Measurements from ENCODE around the gene SLC43A3.

DNA sequence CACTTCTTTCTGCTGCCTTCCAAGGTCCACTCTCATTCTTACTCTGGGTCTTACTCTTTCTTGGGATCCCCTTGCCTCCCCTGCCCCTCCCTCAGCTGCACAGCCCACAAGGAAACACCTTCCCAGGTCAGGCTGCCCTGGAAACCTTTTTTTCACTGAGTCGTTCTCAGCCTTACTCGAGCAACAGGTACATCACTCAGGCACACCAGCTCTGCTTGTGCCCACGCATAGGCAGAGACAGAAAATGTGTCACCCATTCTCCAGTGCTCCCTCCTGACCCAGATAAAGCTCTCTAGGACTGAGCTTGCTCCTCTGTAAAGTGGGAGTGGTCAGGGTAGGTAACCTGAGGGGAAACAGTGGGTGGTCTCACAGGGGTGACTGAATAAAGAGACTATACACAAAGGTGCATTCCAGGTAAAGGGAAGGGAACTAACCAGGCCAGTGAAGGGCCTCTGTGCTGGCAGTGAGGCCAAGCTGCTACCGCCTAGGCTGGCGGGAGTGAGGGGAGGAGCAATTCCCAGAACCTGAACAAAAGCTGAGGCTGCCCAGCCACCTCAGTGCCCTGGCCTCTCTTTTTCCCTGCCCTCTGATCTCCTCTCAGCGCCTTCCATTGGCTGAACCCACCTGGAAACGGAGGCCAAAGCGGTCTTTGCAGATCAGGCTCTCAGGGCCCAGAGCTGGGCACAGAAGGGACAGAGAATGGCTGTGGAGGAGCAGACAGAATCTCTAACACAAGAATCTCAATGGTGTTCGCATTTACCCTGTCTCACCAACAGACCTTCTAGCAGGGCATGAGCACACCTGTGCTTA lies 61.9 kb downstream of the SLC43A3 start:
- TF ChIP-seq, protein P1, sequence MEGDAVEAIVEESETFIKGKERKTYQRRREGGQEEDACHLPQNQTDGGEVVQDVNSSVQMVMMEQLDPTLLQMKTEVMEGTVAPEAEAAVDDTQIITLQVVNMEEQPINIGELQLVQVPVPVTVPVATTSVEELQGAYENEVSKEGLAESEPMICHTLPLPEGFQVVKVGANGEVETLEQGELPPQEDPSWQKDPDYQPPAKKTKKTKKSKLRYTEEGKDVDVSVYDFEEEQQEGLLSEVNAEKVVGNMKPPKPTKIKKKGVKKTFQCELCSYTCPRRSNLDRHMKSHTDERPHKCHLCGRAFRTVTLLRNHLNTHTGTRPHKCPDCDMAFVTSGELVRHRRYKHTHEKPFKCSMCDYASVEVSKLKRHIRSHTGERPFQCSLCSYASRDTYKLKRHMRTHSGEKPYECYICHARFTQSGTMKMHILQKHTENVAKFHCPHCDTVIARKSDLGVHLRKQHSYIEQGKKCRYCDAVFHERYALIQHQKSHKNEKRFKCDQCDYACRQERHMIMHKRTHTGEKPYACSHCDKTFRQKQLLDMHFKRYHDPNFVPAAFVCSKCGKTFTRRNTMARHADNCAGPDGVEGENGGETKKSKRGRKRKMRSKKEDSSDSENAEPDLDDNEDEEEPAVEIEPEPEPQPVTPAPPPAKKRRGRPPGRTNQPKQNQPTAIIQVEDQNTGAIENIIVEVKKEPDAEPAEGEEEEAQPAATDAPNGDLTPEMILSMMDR (IDR thresholded peaks at IDR 0.05; ENCODE audit: poor library complexity): no peak
- no peak for TF ChIP-seq EZH2 (IDR thresholded peaks at IDR 0.05; ENCODE audit: borderline replicate concordance)
- TF ChIP-seq EZH2phosphoT487 (IDR thresholded peaks at IDR 0.05; ENCODE audit: low read depth, severe bottlenecking, unreplicated experiment): no peak

All from hepatocyte (in vitro differentiated cells).